ENCODE results near the gene TFE3.

TFE3 gene

GRCh38 chrX:49066690-49067089 lies 23.5 kb upstream of the TFE3 start:
- H3K27me3 ChIP-seq (ENCODE audit: control insufficient read depth, low read length) = no peaks in the 10 kb centered on the region
- no peaks in the 10 kb centered on the region for H3K9me3 ChIP-seq (ENCODE audit: control insufficient read depth, insufficient read depth, low read length)
- no peaks in the 10 kb centered on the region for H3F3A ChIP-seq (ENCODE audit: control insufficient read depth, insufficient read depth)
- no peaks in the 10 kb centered on the region for H4K20me1 ChIP-seq (ENCODE audit: control insufficient read depth, insufficient read depth, low read depth, low read length)
- H3K4me3 ChIP-seq (ENCODE audit: low read length) = no peak overlapping the region
- no peaks in the 10 kb centered on the region for H3K79me2 ChIP-seq (ENCODE audit: control insufficient read depth, low read length)
- H3K9me2 ChIP-seq (replicated peaks; ENCODE audit: control insufficient read depth, low read length) = no peaks in the 10 kb centered on the region
- no peaks in the 10 kb centered on the region for H3K4me1 ChIP-seq (ENCODE audit: control insufficient read depth, low read length)
- TF ChIP-seq CTCF (IDR thresholded peaks at IDR 0.05; ENCODE audit: low read depth, low read length, poor library complexity, severe bottlenecking) (no peak), EZH2phosphoT487 (IDR thresholded peaks at IDR 0.05; ENCODE audit: borderline replicate concordance, low read length) (no peak)
- H3K36me3 ChIP-seq (ENCODE audit: control insufficient read depth, low read length) = no peaks in the 10 kb centered on the region
- no peak overlapping the region for H3K4me2 ChIP-seq (ENCODE audit: low read length)
- no peak overlapping the region for H3K27ac ChIP-seq (ENCODE audit: low read depth, low read length)

DNA sequence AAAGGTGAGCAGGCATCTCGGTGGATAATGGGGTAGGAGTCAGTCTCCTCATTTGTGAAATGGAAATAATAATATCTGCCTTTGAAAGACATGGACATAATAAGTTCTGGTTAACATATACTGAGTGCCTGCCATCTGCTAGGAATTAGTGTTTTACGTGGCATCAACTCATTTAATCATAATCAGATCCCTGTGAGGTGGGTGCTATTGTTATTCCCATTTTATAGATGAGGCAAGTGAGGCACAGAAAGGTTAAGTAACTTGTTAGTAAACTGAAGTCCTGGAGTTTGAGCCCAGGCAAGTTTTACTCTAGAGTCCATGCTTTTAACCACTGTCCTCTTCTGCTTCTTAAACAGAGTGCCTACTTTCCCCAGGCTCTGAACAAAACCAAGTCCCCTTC lies 23.1 kb upstream of the TFE3 start:
- Histone ChIP-seq H3K4me2 (ENCODE audit: low read length) (no peak overlapping the region), H3K4me3 (ENCODE audit: low read length) (no peak overlapping the region), H3K27me3 (ENCODE audit: control insufficient read depth, low read length) (no peaks in the 10 kb centered on the region), H3K79me2 (ENCODE audit: control insufficient read depth, low read length) (no peaks in the 10 kb centered on the region), H3K9me3 (ENCODE audit: control insufficient read depth, insufficient read depth, low read length) (no peaks in the 10 kb centered on the region), H3K36me3 (ENCODE audit: control insufficient read depth, low read length) (no peaks in the 10 kb centered on the region), H3K27ac (ENCODE audit: low read depth, low read length) (no peak overlapping the region), H3K9me2 (replicated peaks; ENCODE audit: control insufficient read depth, low read length) (no peaks in the 10 kb centered on the region), H4K20me1 (ENCODE audit: control insufficient read depth, insufficient read depth, low read depth, low read length) (no peaks in the 10 kb centered on the region), H3K4me1 (ENCODE audit: control insufficient read depth, low read length) (no peaks in the 10 kb centered on the region), H3F3A (ENCODE audit: control insufficient read depth, insufficient read depth) (no peaks in the 10 kb centered on the region)
- TF ChIP-seq EZH2phosphoT487 (IDR thresholded peaks at IDR 0.05; ENCODE audit: borderline replicate concordance, low read length) (no peak), CTCF (IDR thresholded peaks at IDR 0.05; ENCODE audit: low read depth, low read length, poor library complexity, severe bottlenecking) (no peak)

- Histone ChIP-seq H3K4me1 (ENCODE audit: control insufficient read depth, low read length) (no peaks in the 10 kb centered on the region), H3K79me2 (ENCODE audit: control insufficient read depth, low read length) (no peaks in the 10 kb centered on the region), H3K9me3 (ENCODE audit: control insufficient read depth, insufficient read depth, low read length) (no peaks in the 10 kb centered on the region), H3K36me3 (ENCODE audit: control insufficient read depth, low read length) (no peaks in the 10 kb centered on the region), H3K4me2 (ENCODE audit: low read length) (no peak overlapping the region), H3K27me3 (ENCODE audit: control insufficient read depth, low read length) (no peaks in the 10 kb centered on the region), H3F3A (ENCODE audit: control insufficient read depth, insufficient read depth) (no peaks in the 10 kb centered on the region), H3K9me2 (replicated peaks; ENCODE audit: control insufficient read depth, low read length) (no peaks in the 10 kb centered on the region), H4K20me1 (ENCODE audit: control insufficient read depth, insufficient read depth, low read depth, low read length) (no peaks in the 10 kb centered on the region), H3K4me3 (ENCODE audit: low read length) (no peak overlapping the region), H3K27ac (ENCODE audit: low read depth, low read length) (no peak overlapping the region)
- TF ChIP-seq CTCF (IDR thresholded peaks at IDR 0.05; ENCODE audit: low read depth, low read length, poor library complexity, severe bottlenecking) = no peak
- TF ChIP-seq EZH2phosphoT487 (IDR thresholded peaks at IDR 0.05; ENCODE audit: borderline replicate concordance, low read length) = no peak
These were observed 21.6 kb upstream of the TFE3 start for GRCh38 chrX:49064735-49065134.

DNA sequence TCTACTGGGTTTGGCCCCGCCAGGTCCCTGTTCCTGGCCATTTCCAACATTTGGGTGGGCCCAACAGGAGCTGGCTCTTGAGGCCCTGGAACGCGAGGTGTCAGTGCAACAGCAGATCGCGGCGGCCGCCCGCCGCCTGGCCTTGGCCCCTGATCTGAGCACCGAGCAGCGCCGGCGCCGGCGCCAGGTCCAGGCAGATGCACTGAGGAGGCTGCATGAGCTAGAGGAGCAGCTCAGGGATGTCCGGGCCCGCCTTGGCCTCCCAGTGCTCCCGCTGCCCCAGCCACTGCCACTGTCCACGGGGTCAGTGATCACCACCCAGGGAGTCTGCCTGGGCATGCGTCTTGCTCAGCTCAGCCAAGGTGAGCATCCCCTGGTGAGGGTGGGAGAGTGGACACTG lies 21.1 kb upstream of the TFE3 start:
- no peaks in the 10 kb centered on the region for H3K79me2 ChIP-seq (ENCODE audit: control insufficient read depth, low read length)
- no peaks in the 10 kb centered on the region for H3K9me2 ChIP-seq (replicated peaks; ENCODE audit: control insufficient read depth, low read length)
- H3K9me3 ChIP-seq (ENCODE audit: control insufficient read depth, insufficient read depth, low read length) = no peaks in the 10 kb centered on the region
- H3K4me2 ChIP-seq (ENCODE audit: low read length) = no peak overlapping the region
- TF ChIP-seq CTCF (IDR thresholded peaks at IDR 0.05; ENCODE audit: low read depth, low read length, poor library complexity, severe bottlenecking) (no peak), EZH2phosphoT487 (IDR thresholded peaks at IDR 0.05; ENCODE audit: borderline replicate concordance, low read length) (no peak)
- H3K27me3 ChIP-seq (ENCODE audit: control insufficient read depth, low read length) = no peaks in the 10 kb centered on the region
- H4K20me1 ChIP-seq (ENCODE audit: control insufficient read depth, insufficient read depth, low read depth, low read length) = no peaks in the 10 kb centered on the region
- H3F3A ChIP-seq (ENCODE audit: control insufficient read depth, insufficient read depth) = no peaks in the 10 kb centered on the region
- H3K36me3 ChIP-seq (ENCODE audit: control insufficient read depth, low read length) = no peaks in the 10 kb centered on the region
- no peak overlapping the region for H3K4me3 ChIP-seq (ENCODE audit: low read length)
- no peak overlapping the region for H3K27ac ChIP-seq (ENCODE audit: low read depth, low read length)
- no peaks in the 10 kb centered on the region for H3K4me1 ChIP-seq (ENCODE audit: control insufficient read depth, low read length)

All from DOHH2 (cell line).